Choroid plexus epithelial cell (primary cell): Measurements from ENCODE around the gene METTL6.
A peak's percentile ranks its signal among the peaks of the same experiment; 100 is the strongest.
"Not testable (repeated sequence)": the region's sequence is repeated elsewhere in the genome, so short reads cannot be mapped to it uniquely, and the experiment has no call there.

Experiments
- DNase-seq: peaks from one replicate; pipeline ENCODE4 v3.0.0-alpha.2; 2010; ENCODE audit warnings: low read depth
- H3K4me3 ChIP-seq: 2 replicates; pipeline ENCODE4 v1.5.1; 2011; ENCODE audit warnings: low read depth, mild to moderate bottlenecking, control low read depth, low read length, moderate library complexity
- CTCF ChIP-seq: conservative IDR thresholded peaks from 2 replicates; pipeline ENCODE4 v1.5.1; 2011; ENCODE audit warnings: low read depth, mild to moderate bottlenecking, control low read depth, inconsistent platforms, low read length, moderate library complexity

The METTL6 gene

GRCh38 chr3:15368561-15369135 is 58.7 kb downstream of the METTL6 start:
- TF ChIP-seq CTCF: no peak
- H3K4me3 ChIP-seq: no peak overlapping the region
- DNase-seq: no peak

- no peak for TF ChIP-seq CTCF
- peak; percentile 74 for DNase-seq
- H3K4me3 ChIP-seq: no peak overlapping the region
Observed at GRCh38 chr3:15367059-15367458, 60.3 kb downstream of the METTL6 start.

- not testable (repeated sequence) for H3K4me3 ChIP-seq
- peak; percentile 30 for DNase-seq
Observed at GRCh38 chr3:15364078-15364477, 63.3 kb downstream of the METTL6 start.

GRCh38 chr3:15361494-15362214 is 65.7 kb downstream of the METTL6 start:
- H3K4me3 ChIP-seq: no peak overlapping the region
- TF ChIP-seq CTCF: no peak
- DNase-seq: peak; percentile 71

GRCh38 chr3:15360788-15361493 is 66.4 kb downstream of the METTL6 start:
- DNase-seq: peak; percentile 80
- H3K4me3 ChIP-seq: no peak overlapping the region
- TF ChIP-seq CTCF: no peak
